Chondrocyte (in vitro differentiated cells): Measurements from ENCODE around the gene SLIT1. TPM values are rescaled to one million over a fixed set of nuclear protein-coding genes. Genes with fewer than 3 reads are reported as not detected.

ENCODE experiments used
- DNase-seq: peaks from one replicate; pipeline ENCODE4 v3.0.0; 2021; ENCODE audit warnings: mixed read lengths, low spot score
- H3K27ac Mint-ChIP-seq: one replicate; pipeline ENCODE4 v1.8.0; 2021; ENCODE audit warnings: mild to moderate bottlenecking, moderate library complexity, mixed read lengths; ENCODE audit not compliant: unreplicated experiment
- H3K27me3 Mint-ChIP-seq: 2 replicates; pipeline ENCODE4 v1.8.0; 2021; ENCODE audit warnings: low read depth, mixed read lengths
- H3K36me3 Mint-ChIP-seq: 2 replicates; pipeline ENCODE4 v1.8.0; 2021; ENCODE audit warnings: low read depth, mixed read lengths
- H3K4me1 Mint-ChIP-seq: 2 replicates; pipeline ENCODE4 v1.8.0; 2021; ENCODE audit warnings: low read depth, mild to moderate bottlenecking, mixed read lengths
- H3K4me3 Mint-ChIP-seq: one replicate; pipeline ENCODE4 v1.8.0; 2021; ENCODE audit warnings: mild to moderate bottlenecking, moderate library complexity, mixed read lengths; ENCODE audit not compliant: unreplicated experiment
- H3K9me3 Mint-ChIP-seq: 2 replicates; pipeline ENCODE4 v1.8.0; 2021; ENCODE audit warnings: low read depth, mixed read lengths
- total RNA-seq: library from RNA; stranded (reverse); gene quantifications from 3 replicates; pipeline ENCODE4 v1.2.1, GENCODE V29; 2021
- TF ChIP-seq, protein P1 (sequence below): fragments of 200-600 bp; sonication (generic); IDR thresholded peaks from 2 replicates; pipeline ENCODE4 v1.5.0; 2021; ENCODE audit warnings: antibody characterized with exemption, mild to moderate bottlenecking, moderate library complexity

SLIT1 gene
- total RNA-seq, 1 donor from 2014 or later, result not detected

DNA sequence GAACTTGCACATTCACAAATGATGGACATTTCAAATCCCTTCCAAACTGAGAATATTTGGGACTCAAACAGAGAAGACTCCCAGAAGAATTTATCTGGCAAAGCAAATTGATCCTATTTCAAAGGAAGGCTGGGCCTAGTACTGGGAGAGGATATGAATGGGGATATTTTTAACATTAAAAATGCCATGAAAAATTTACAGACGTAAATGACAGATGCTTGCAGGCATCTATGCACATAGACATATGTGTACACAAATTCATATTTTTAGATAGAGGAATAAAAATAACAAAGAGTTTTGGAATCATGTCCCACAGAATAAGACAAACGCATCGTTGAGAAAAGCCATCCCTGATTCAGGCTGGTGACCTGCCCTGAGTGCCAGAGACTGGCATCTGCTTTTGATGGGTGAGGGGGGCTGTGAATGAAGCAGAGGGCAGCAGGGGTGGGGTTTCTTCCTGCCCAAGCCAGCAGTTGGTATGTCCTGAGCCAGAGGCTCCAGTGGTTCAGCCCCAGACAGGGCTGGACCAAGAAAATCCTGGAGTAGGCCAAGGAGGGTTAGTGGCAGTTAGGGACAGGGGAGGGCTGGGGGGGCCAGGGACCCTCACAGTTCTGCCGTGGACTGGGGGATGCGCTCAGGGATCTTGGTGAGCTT lies 138.5 kb downstream of the SLIT1 start:
- Mint-ChIP-seq H3K27ac (no peak overlapping the region), H3K27me3 (peaks cover 18% of the 10 kb centered on the region)
- DNase-seq, result no peak

DNA sequence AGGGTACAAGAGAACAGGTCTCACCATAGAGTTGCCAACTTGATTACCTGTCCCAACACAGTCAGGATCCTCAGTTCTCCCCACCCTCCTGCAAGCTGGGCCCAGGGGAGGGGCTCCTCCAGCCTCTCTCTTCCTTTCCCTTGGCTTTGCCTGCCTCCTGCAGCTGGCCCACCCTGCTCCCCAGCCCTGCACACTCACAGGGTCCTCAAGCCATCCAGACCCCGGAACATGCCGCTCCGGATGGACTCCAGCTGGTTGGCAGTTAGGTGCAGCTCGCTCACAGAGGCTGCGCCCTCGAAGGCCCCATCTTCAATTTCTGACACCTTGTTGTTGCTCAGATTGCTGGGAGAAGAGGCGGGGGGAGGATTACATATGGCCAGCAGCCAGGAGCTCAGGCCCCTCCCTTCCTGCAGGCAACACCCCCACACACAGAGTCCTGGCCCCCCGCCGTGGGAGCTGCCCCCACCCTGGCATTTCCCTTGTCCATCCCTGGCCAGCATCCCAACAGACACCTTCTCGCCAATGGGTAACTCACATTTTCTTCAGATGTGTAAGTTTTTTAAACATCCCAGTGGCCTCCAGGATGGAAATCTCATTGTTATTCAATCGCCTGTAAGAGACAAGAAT lies 139.2 kb downstream of the SLIT1 start:
- H3K4me1 Mint-ChIP-seq, result peaks cover 2% of the 10 kb centered on the region
- H3K9me3 Mint-ChIP-seq, result peaks cover 5% of the 10 kb centered on the region
- H3K36me3 Mint-ChIP-seq, result peaks cover 4% of the 10 kb centered on the region
- H3K4me3 Mint-ChIP-seq, result no peak overlapping the region
- TF ChIP-seq, protein P1, sequence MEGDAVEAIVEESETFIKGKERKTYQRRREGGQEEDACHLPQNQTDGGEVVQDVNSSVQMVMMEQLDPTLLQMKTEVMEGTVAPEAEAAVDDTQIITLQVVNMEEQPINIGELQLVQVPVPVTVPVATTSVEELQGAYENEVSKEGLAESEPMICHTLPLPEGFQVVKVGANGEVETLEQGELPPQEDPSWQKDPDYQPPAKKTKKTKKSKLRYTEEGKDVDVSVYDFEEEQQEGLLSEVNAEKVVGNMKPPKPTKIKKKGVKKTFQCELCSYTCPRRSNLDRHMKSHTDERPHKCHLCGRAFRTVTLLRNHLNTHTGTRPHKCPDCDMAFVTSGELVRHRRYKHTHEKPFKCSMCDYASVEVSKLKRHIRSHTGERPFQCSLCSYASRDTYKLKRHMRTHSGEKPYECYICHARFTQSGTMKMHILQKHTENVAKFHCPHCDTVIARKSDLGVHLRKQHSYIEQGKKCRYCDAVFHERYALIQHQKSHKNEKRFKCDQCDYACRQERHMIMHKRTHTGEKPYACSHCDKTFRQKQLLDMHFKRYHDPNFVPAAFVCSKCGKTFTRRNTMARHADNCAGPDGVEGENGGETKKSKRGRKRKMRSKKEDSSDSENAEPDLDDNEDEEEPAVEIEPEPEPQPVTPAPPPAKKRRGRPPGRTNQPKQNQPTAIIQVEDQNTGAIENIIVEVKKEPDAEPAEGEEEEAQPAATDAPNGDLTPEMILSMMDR, result no peak
- no peak for DNase-seq
- no peak overlapping the region for H3K27ac Mint-ChIP-seq
- H3K27me3 Mint-ChIP-seq, result peaks cover 17% of the 10 kb centered on the region

More for the DNA sequence above, 138.5 kb downstream of the SLIT1 start:
- Mint-ChIP-seq H3K4me1 (peaks cover 2% of the 10 kb centered on the region), H3K36me3 (peaks cover 4% of the 10 kb centered on the region), H3K4me3 (no peak overlapping the region), H3K9me3 (peaks cover 5% of the 10 kb centered on the region)
- TF ChIP-seq, protein P1, result no peak

- DNase-seq, result no peak
- Mint-ChIP-seq H3K27ac (no peak overlapping the region), H3K27me3 (peaks cover 3% of the 10 kb centered on the region), H3K4me3 (no peak overlapping the region), H3K4me1 (peaks cover 2% of the 10 kb centered on the region), H3K36me3 (no peaks in the 10 kb centered on the region), H3K9me3 (no peaks in the 10 kb centered on the region)
- TF ChIP-seq, protein P1, result no peak
Observed at GRCh38 chr10:97043563-97043855, 142.2 kb downstream of the SLIT1 start.

- DNase-seq, result no peak
- H3K36me3 Mint-ChIP-seq, result no peaks in the 10 kb centered on the region
- H3K4me3 Mint-ChIP-seq, result no peak overlapping the region
- peaks cover 6% of the 10 kb centered on the region for H3K4me1 Mint-ChIP-seq
- no peaks in the 10 kb centered on the region for H3K9me3 Mint-ChIP-seq
- TF ChIP-seq, protein P1, result no peak
- H3K27ac Mint-ChIP-seq, result no peak overlapping the region
- peaks cover 3% of the 10 kb centered on the region for H3K27me3 Mint-ChIP-seq
Observed at GRCh38 chr10:97042716-97043562, 142.8 kb downstream of the SLIT1 start.

DNA sequence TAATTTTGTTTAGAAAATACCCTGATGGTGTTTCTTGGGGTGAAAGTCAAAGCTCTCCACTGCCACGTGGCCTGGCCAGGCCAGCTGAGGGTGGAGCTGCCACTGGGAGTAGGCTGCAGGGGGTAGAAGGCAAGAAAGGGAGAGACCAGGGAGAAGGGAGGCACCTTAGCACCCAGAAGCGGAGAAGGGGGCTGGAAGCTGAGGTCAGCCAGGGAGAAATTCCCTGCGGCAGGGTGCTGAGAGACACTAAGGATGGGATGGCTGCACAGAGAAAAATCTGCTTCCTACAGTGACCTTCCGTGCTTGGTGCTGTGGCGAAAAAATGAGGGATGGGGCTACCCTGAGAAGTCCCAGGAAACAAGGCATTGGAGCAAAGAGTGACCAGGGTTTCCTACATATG lies 143.7 kb downstream of the SLIT1 start:
- Mint-ChIP-seq H3K27me3 (peaks cover 3% of the 10 kb centered on the region), H3K9me3 (no peaks in the 10 kb centered on the region), H3K4me1 (peaks cover 12% of the 10 kb centered on the region), H3K4me3 (no peak overlapping the region), H3K36me3 (no peaks in the 10 kb centered on the region), H3K27ac (no peak overlapping the region)
- DNase-seq, result no peak
- TF ChIP-seq, protein P1, result no peak
